Astrocyte of the spinal cord (primary cell): ENCODE data around the gene BNC2.

Source experiments
- DNase-seq: peaks from one replicate; pipeline ENCODE4 v3.0.0; 2011; ENCODE audit warnings: low read depth, low spot score
- H3K4me3 ChIP-seq: 2 replicates; pipeline ENCODE4 v1.5.1; 2011; ENCODE audit warnings: low read depth, mild to moderate bottlenecking, low read length, moderate library complexity
- in situ Hi-C: cut with HindIII; loops from 2 replicates; pipeline ENCODE4 v1.10.0; 2017; ENCODE audit warnings: low sequenced_read_pairs
- TF ChIP-seq, protein P1 (sequence below): IDR thresholded peaks from 2 replicates; pipeline ENCODE4 v1.5.1; 2012; ENCODE audit warnings: low read depth, mild to moderate bottlenecking, low read length, inconsistent platforms

BNC2 gene

GRCh38 chr9:16672501-16672900, 198.0 kb downstream of the BNC2 start:
- TF ChIP-seq, protein P1, sequence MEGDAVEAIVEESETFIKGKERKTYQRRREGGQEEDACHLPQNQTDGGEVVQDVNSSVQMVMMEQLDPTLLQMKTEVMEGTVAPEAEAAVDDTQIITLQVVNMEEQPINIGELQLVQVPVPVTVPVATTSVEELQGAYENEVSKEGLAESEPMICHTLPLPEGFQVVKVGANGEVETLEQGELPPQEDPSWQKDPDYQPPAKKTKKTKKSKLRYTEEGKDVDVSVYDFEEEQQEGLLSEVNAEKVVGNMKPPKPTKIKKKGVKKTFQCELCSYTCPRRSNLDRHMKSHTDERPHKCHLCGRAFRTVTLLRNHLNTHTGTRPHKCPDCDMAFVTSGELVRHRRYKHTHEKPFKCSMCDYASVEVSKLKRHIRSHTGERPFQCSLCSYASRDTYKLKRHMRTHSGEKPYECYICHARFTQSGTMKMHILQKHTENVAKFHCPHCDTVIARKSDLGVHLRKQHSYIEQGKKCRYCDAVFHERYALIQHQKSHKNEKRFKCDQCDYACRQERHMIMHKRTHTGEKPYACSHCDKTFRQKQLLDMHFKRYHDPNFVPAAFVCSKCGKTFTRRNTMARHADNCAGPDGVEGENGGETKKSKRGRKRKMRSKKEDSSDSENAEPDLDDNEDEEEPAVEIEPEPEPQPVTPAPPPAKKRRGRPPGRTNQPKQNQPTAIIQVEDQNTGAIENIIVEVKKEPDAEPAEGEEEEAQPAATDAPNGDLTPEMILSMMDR: no peak
- in situ Hi-C loops: no loop called here
- no peak overlapping the region for H3K4me3 ChIP-seq
- no peak for DNase-seq

DNA sequence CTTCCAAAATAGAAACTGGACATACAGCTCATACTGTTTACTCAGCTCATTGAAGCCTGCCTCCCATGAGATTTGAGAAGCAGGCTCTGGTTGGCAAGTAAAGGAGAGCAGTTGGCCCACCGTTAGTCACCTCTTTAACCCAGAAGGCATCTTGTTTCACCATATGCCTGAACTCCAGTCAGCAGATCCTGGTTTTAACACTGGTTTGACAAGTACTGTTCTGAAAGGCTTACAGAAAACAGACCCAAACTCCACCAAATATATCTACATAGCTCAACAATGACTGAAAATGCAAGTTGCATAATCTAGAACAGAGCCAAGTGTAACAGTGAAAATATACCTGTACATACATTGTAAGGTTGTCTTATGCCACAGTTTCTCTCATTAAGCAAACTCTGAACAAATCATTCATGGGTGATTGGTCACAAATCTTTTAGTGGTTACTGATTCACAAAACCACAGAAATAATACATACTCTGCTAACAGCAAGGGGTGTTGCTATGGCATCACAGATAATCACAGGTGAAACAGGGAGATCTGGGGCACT, 198.8 kb downstream of the BNC2 start:
- H3K4me3 ChIP-seq: no peak overlapping the region
- TF ChIP-seq, protein P1: no peak
- in situ Hi-C loops: no loop called here
- peak; percentile 94 for DNase-seq

DNA sequence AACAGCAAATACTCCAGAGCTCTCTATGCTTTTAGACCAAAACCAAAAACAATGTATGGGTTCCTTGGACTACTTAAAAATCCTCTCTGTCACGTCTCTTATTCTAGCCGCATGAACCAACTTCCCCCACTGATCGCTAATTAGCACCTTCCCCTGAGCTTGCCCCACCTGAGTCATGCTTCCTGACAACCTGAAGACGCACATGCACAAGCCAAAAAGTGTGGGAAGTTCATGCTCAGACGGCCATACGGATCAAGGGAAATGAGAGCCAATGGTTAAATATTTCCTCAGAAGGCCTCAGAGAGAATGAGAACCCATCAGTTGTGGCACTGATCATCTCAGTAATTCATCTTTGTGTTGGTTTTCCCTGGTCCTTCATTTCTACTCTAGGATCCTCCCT, 199.7 kb downstream of the BNC2 start:
- TF ChIP-seq, protein P1: no peak
- DNase-seq: no peak
- in situ Hi-C loops: no loop called here
- H3K4me3 ChIP-seq: no peak overlapping the region

- no peak for DNase-seq
- TF ChIP-seq, protein P1: no peak
- in situ Hi-C loops: no loop called here
- no peak overlapping the region for H3K4me3 ChIP-seq
These were observed 201.7 kb downstream of the BNC2 start for GRCh38 chr9:16668734-16669295.

GRCh38 chr9:16664211-16664610, 206.3 kb downstream of the BNC2 start:
- DNase-seq: peak; percentile 41
- TF ChIP-seq, protein P1: no peak
- in situ Hi-C loops: no loop called here

DNA sequence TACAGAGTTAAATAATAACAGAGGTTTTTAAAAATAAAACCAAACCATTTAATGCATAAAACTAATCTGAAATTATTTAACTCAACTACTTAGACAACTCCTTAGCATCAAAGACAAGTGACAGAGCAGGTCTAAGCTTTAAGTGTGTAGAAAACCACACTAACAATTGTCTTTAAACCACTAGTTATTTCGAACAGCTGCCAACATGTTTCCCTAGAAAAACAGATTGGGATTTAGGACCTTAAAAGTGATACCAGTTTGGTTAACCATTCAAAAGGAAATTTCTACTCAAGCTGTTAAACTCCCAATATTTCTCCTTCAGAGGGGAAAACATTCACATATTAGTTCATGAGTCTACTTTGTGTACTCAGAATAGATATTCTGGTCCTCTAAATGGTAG, 208.7 kb downstream of the BNC2 start:
- no peak for DNase-seq
- in situ Hi-C loops: no loop called here
- H3K4me3 ChIP-seq: no peak overlapping the region
- TF ChIP-seq, protein P1: no peak

More at GRCh38 chr9:16664211-16664610, 206.3 kb downstream of the BNC2 start:
- no peak overlapping the region for H3K4me3 ChIP-seq
